Body of pancreas (tissue), 4 donors: Measurements from ENCODE around the gene MYPOP. TPM values are rescaled to one million over a fixed set of nuclear protein-coding genes. Genes with fewer than 3 reads are reported as not detected.

Experiments
- ATAC-seq: fragments of 150-250 bp; one replicate; pipeline ENCODE4 v1.9.1; 2016
- DNase-seq, 4 donors: peaks; one replicate each; pipeline ENCODE4 v3.0.0-alpha.2; 2019
- H3K27ac ChIP-seq, 4 donors: fragments of 200-600 bp; sonication (generic); 1 replicate in 3 of 4; 2 replicates in 1 of 4; pipeline versions ENCODE4 v1.5.1 to v1.6.1; 2016 to 2019; ENCODE audit warnings: mild to moderate bottlenecking in 1 of 4, mixed read lengths in 1 of 4, moderate library complexity in 1 of 4
- H3K27me3 ChIP-seq, 2 donors: fragments of 200-600 bp; sonication (generic); one replicate each; pipeline ENCODE4 v1.6.0; 2016; ENCODE audit warnings: mild to moderate bottlenecking in 1 of 2
- H3K36me3 ChIP-seq, 2 donors: fragments of 200-600 bp; sonication (generic); replicated peaks in 1 of 2; 2 replicates each; pipeline ENCODE4 v1.5.1; 2016; ENCODE audit warnings: low read depth in 2 of 2; ENCODE audit not compliant: insufficient read depth in 1 of 2
- H3K4me1 ChIP-seq: fragments of 200-600 bp; sonication (generic); one replicate; pipeline ENCODE4 v1.6.0; 2016
- H3K4me3 ChIP-seq, 2 donors: fragments of 200-600 bp; sonication (generic); 1 replicate in 1 of 2; 2 replicates in 1 of 2; pipeline ENCODE4 v1.5.1; 2016 to 2019
- H3K9me3 ChIP-seq, 3 donors: fragments of 200-600 bp; sonication (generic); 1 replicate in 2 of 3; 2 replicates in 1 of 3; pipeline ENCODE4 v1.5.1; 2016
- POLR2A ChIP-seq, 3 donors: fragments of 450-650 bp; IDR thresholded peaks; one replicate each; pipeline ENCODE4 v1.6.1; 2016; ENCODE audit warnings: antibody characterized with exemption in 3 of 3, mild to moderate bottlenecking in 2 of 3
- WGBS, 2 donors: methylation state at CpG; one replicate each; pipeline ENCODE4 v1.1.5; 2017; 5-methylcytosine and 5-hydroxymethylcytosine counted together
- intact Hi-C: fragments of 100-400 bp; cut with DNase I; formaldehyde crosslinking; loops from one replicate; pipeline ENCODE4 v1.15.1; 2023
- total RNA-seq, 2 donors: library from RNA; depleted of rRNA; stranded (reverse); fragments of >200 nt; gene quantifications; one replicate each; pipeline ENCODE4 v1.1.0, GENCODE V29; 2016
- TF ChIP-seq, protein P1 (sequence below), 7 experiments: fragments of 450-650 bp in 4 of 7; fragments of 200-600 bp in 3 of 7; sonication (generic) in 3 of 7; IDR thresholded peaks; one replicate each; pipeline ENCODE4 v1.5.1; 2016 to 2019; ENCODE audit warnings: antibody characterized with exemption in 7 of 7

The MYPOP gene
- total RNA-seq, 2 donors from 2014 or later, result 6.7 to 13.5 TPM

DNA sequence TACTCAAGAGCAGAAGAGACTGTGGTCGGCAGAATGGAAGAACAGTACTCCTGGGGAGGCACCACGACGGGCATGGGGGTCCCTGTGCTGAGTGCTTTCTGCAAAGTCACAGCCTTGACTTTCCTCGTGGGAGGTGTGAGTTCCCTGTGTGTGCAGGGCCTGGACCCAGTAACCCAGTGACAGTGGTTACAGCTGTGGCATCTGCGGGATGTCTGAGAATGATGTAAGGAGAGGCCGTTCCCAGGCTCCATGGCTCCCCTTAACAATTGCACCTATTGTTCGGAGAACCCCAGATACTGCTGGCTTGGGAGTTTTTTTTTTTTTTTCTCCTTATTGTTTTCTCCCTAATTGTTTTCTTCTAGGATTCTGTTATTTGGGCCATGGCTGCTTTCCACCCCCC, 17.3 kb upstream of the MYPOP start:
- ATAC-seq, result no peak
- H3K27me3 ChIP-seq, result no peaks in the 10 kb centered on the region
- no peaks in the 10 kb centered on the region for H3K36me3 ChIP-seq
- intact Hi-C loops, result no loop called here
- 41 to 54% methylated on average over 7 of the region's 7 CpGs for WGBS, 2 donors
- H3K4me3 ChIP-seq, result no peak overlapping the region
- no peaks in the 10 kb centered on the region for H3K9me3 ChIP-seq
- H3K27ac ChIP-seq, result no peak overlapping the region
- no peak for TF ChIP-seq POLR2A (IDR thresholded peaks at IDR 0.05)
- no peak for DNase-seq
- H3K4me1 ChIP-seq, result peaks cover 9% of the 10 kb centered on the region

GRCh38 chr19:45918721-45919120, 16.3 kb upstream of the MYPOP start:
- Histone ChIP-seq H3K27me3 (no peaks in the 10 kb centered on the region), H3K4me3 (no peak overlapping the region), H3K4me1 (peaks cover 9% of the 10 kb centered on the region), H3K9me3 (no peaks in the 10 kb centered on the region), H3K36me3 (no peaks in the 10 kb centered on the region), H3K27ac (no peak overlapping the region)
- DNase-seq (no peak), ATAC-seq (no peak)
- TF ChIP-seq POLR2A (IDR thresholded peaks at IDR 0.05), result no peak
- TF ChIP-seq, protein P1, sequence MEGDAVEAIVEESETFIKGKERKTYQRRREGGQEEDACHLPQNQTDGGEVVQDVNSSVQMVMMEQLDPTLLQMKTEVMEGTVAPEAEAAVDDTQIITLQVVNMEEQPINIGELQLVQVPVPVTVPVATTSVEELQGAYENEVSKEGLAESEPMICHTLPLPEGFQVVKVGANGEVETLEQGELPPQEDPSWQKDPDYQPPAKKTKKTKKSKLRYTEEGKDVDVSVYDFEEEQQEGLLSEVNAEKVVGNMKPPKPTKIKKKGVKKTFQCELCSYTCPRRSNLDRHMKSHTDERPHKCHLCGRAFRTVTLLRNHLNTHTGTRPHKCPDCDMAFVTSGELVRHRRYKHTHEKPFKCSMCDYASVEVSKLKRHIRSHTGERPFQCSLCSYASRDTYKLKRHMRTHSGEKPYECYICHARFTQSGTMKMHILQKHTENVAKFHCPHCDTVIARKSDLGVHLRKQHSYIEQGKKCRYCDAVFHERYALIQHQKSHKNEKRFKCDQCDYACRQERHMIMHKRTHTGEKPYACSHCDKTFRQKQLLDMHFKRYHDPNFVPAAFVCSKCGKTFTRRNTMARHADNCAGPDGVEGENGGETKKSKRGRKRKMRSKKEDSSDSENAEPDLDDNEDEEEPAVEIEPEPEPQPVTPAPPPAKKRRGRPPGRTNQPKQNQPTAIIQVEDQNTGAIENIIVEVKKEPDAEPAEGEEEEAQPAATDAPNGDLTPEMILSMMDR (IDR thresholded peaks at IDR 0.05), result no peak
- intact Hi-C loops, result no loop called here
- WGBS, 2 donors, result 45 to 51% methylated on average over 4 of the region's 4 CpGs

DNA sequence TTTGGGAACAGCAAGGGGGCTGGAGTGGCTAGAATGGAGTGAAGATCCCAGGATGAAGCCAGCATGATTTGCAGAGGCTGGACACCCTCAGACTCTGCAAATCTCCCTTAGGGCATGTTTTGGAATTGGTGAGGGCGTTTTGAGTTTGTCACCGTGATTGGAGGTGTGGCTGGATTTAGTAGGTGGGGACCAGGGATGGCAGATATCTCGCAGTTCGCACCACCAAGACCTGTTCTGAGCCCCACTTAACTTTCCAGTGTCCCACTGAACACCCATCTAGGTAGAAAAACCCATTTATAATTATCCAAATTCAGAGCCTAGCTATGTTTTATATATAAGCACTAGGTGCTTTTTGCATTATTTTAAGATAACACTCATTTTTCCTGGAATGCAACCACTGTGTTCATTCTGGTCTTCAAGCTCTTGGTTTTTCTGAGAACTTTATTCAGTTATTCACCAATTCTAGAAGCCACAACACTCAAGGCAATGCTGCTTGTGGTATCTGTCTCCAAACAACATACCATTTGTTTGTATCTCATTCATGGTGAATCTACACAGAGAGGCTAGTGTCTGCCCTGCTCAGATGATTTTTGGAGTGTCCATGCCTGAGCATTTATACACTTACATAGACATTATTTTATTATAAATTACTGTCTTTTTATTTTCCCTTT, 15.1 kb upstream of the MYPOP start:
- Histone ChIP-seq H3K4me3 (no peak overlapping the region), H3K9me3 (no peaks in the 10 kb centered on the region), H3K27ac (no peak overlapping the region), H3K36me3 (no peaks in the 10 kb centered on the region), H3K27me3 (no peaks in the 10 kb centered on the region), H3K4me1 (peaks cover 9% of the 10 kb centered on the region)
- no peak for ATAC-seq
- no peak for DNase-seq
- TF ChIP-seq, protein P1 (IDR thresholded peaks at IDR 0.05), result no peak
- TF ChIP-seq POLR2A (IDR thresholded peaks at IDR 0.05), result no peak
- WGBS, 2 donors, result 39 to 62% methylated on average over 4 of the region's 4 CpGs
- intact Hi-C loops, result no loop called here

DNA sequence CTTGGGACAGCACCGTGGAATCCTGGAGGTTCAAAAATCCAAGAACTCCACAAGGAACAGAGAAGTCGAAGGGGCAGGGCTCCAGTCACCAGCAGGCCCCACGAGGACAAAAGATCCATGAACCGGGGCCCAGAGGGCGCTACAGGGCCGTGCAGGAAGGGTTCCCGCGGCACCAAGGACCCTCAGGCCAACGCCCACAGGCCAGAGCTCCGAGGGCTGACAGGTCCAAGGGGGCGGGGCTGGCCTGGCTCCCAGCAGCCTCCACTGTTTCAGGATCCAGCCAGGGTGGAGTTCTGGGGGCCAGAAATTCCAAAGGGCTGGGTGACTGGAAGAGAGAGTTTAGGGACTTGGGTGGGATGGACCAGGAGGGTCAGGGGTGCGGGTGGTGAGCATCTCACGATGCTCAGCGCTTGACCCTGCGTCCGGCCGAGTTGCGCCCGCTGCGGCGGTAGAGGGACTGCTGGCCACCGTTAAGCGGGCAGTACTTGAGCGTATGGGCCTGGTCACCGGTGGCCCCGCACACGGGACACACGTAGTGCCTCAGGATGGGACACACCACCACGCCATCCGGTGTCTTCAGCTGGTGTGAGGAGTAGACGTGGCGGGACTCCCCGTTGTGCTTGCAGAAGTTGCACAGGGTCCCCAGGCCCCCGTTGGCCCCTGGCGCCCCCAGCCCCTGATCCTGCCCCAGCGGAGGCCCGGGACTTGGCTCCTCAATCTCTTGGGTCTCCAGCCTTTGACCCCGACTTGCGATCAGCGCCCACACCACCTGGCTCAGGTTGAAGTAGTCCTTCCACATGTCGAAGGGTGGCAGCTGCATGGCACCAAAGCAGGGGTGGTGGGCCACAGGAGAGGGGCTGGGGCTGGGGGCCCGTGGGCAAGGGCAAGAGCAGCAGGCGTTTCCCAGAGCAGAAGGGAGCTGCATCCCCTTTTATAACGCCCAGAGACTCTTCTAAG, 11.7 kb upstream of the MYPOP start, which contains the start of gene NANOS2:
TSS of gene NANOS2 (minus strand) at position 905 of the 957 bp plus-strand sequence. CDS start at position 820, 85 bp downstream.
- Histone ChIP-seq H3K27me3 (no peaks in the 10 kb centered on the region), H3K27ac (peak within 1 kb of the TSS in 2 of 4 donors; percentile 18 to 52), H3K4me1 (peaks cover 9% of the 10 kb centered on the region), H3K36me3 (no peaks in the 10 kb centered on the region), H3K9me3 (no peaks in the 10 kb centered on the region), H3K4me3 (no peak within 1 kb of the TSS)
- TF ChIP-seq, protein P1 (IDR thresholded peaks at IDR 0.05), result no peak
- TF ChIP-seq POLR2A (IDR thresholded peaks at IDR 0.05), result no peak
- DNase-seq (no peak), ATAC-seq (no peak)
- intact Hi-C loops, result no loop called here
- 49 to 53% methylated on average over 25 to 42 of the region's 44 CpGs for WGBS, 2 donors

DNA sequence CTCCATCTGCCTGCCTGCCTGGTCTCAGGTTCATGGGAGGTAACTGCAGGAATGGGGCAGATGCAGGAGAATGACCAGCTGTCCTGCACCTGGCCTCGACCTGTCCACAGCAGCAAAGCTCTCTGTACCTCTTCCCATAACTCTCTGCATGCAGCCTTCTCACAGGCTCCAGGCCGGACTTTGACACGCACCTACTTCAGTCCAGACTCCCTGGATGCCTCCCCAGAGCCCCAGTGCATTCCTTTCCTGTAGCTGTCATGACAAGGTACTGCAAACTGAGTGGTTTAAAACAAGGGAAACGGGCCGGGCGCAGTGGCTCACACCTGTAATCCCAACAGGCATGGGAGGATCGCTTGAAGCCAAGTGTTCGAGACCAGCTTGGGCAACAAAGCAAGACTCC, 8.9 kb upstream of the MYPOP start:
- Histone ChIP-seq H3K27me3 (no peaks in the 10 kb centered on the region), H3K27ac (no peak overlapping the region), H3K36me3 (no peaks in the 10 kb centered on the region), H3K9me3 (no peaks in the 10 kb centered on the region), H3K4me3 (no peak overlapping the region), H3K4me1 (peaks cover 9% of the 10 kb centered on the region)
- intact Hi-C loops, result no loop called here
- TF ChIP-seq, protein P1 (IDR thresholded peaks at IDR 0.05), result no peak
- no peak for TF ChIP-seq POLR2A (IDR thresholded peaks at IDR 0.05)
- DNase-seq (no peak), ATAC-seq (no peak)
- WGBS, 2 donors, result 48 to 72% methylated on average over 6 to 8 of the region's 8 CpGs
